ENCODE data around the gene SLC25A26.

Gene SLC25A26

DNA sequence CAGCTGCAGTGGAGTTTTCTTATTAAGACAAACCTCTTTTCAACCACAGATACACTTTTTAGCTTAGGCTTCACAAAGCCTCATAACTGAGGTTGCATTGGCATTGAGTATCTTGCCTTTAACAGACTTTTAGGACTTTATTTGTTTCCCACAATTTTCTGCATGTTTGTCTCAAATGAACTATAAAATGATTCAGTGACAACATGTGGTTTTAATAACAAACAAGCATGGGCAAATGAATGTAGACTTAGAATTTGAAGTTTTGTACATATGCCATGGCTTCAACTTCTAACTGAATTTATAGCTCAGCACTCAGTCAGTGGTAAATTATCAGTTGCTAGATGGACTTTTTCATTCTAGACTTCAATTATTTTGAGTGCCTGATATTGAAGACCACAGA lies 101.6 kb downstream of the SLC25A26 start:
- no peak for DNase-seq (ENCODE audit: low read depth)

DNA sequence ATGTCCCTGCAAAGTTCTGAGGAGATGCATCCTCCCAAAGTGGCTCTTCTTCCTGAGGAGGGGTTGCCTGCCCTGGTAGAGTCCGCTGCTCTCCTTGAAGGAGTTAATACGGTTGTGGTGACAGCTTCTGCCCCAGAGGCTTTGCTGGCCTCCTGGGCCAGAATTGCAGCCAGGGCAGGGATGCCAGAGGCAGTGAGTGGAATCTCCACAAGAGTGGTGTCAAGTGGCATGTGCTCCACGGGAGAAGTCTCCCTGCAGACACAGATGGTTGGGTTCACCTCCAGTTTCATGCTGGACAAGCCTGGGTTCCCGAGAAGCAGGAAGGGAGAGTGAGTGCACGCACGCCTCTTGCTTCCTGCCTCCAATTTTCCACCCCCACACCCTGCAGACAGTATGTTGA lies 105.5 kb downstream of the SLC25A26 start:
- DNase-seq (ENCODE audit: low read depth) = no peak

GRCh38 chr3:66335671-66336070 lies 114.9 kb downstream of the SLC25A26 start:
- no peak for DNase-seq (ENCODE audit: low read depth)

GRCh38 chr3:66336333-66336766 lies 115.5 kb downstream of the SLC25A26 start:
- no peak for DNase-seq (ENCODE audit: low read depth)

- DNase-seq (ENCODE audit: low read depth) = no peak
These were observed 118.1 kb downstream of the SLC25A26 start for GRCh38 chr3:66338927-66339326.

GRCh38 chr3:66342717-66343356 lies 122.0 kb downstream of the SLC25A26 start:
- DNase-seq (ENCODE audit: low read depth) = no peak

DNA sequence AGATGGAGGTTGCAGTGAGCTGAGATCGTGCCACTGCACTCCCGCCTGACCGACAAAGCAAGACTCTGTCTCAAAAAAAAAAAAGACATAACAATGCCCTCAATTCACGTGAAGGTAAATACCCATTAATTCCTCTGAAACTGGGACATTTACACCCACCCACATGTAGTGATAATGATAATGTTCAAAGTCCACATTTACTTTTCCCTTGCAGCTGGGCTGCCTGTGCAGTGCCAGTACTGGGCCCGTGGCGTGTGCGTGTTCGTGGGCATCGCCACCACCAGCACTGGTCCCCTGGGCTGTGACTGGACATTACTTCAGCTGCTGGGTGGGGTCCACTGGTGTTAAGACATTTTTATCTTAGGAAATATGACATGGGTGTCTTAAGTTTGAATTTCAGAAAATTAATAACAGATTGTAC lies 123.6 kb downstream of the SLC25A26 start:
- no peak for DNase-seq (ENCODE audit: low read depth)

GRCh38 chr3:66344848-66345578 lies 124.2 kb downstream of the SLC25A26 start:
- DNase-seq (ENCODE audit: low read depth) = no peak

DNA sequence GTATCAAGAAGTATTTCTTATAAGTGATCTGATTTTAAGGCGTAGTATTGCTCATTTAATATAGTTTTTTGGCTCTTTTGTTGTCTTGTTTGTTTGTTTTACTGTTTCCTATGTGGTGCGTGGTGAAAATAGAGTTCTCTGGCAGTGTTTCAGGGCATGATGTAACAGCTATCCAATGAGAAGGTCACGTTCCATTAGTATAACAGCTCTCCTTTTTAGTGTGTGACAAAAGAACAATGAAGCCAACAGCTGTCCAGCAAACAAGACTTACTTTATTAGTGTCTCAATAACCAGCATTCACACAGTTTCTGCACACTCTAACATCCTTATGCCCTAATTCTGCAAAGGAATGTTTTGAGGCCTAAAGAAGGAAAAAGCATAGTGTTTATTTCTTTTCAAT lies 127.9 kb downstream of the SLC25A26 start:
- DNase-seq (ENCODE audit: low read depth) = no peak

DNA sequence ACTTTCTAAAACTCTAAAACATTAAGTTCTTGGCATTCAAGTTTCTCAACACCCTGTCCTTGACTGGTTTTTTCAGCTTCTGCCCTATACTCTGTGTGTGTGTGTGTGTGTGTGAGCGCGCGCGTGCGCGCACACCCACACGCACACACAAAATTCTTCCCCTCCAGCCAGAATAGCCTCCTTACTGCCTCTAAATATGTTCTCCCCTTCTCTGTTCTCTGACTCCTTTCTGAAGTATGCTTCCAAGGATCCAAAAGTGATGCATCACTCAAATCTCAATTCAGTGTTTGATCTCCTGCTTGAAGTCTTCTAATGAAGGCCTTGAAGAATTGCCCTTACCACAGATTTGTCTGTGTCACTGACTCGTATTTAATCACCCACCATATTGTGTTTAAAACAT lies 129.8 kb downstream of the SLC25A26 start:
- DNase-seq (ENCODE audit: low read depth) = no peak

- no peak for DNase-seq (ENCODE audit: low read depth)
These were observed 132.2 kb downstream of the SLC25A26 start for GRCh38 chr3:66353039-66353438.

DNA sequence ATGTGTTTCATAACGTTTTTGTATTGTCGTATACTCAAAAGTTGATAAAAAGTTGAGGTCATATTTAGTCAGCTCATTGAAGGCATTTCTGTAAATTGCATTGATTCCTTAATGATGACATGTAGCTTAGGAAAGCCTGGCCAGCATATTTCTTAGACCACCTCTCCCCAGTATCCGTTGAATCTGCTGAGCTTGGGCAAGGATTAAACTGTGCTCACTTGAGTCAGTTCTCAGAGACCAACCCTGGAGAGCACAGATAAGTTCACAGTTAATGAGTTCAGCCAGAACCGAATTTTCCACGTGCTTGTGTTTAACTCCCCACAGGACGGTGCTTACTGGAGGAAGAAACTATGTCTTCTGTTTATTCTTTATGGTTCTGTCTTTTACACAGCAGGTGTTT lies 132.7 kb downstream of the SLC25A26 start:
- no peak for DNase-seq (ENCODE audit: low read depth)

DNA sequence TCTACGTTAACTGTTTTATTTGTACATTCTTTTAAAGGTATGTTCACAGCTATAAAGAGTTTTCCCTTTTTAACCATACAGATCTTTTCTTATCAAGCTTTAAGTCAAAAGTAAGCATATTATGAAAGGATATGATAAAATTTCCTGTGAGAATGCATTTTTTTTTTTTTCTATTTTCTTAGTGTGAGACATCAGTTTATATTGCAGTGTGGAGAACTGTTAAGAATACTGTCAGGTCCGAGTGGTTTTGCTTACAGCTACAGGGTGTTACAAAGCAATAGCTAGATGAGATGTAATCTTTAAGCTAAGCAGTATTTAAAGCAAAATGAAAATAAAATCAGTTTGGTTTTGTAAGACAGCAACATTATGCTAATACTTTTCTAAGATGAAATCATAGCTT lies 133.2 kb downstream of the SLC25A26 start:
- DNase-seq (ENCODE audit: low read depth) = no peak

- DNase-seq (ENCODE audit: low read depth) = no peak
These were observed 134.6 kb downstream of the SLC25A26 start for GRCh38 chr3:66355394-66355793.

- DNase-seq (ENCODE audit: low read depth) = no peak
These were observed 135.2 kb downstream of the SLC25A26 start for GRCh38 chr3:66355997-66356396.

- no peak for DNase-seq (ENCODE audit: low read depth)
These were observed 140.6 kb downstream of the SLC25A26 start for GRCh38 chr3:66361356-66361755.

DNA sequence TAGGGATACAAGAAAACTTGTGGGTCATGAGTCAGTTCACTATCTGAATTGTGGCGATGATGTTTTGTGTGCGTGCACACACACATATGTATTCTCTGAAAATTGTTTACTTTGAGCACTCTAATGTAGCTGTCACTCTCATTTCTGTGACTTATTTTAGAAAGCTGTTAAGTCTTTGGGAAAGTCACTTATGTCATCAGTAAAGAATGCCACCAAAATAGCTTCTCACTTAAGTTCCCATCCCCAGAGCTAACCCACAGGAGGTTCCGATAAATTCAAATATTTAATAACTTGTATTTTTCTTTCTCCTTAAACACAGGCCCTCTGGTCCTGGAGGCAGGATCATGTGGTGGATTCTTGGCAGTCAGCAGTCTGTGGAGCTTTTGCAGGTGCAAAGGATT lies 141.7 kb downstream of the SLC25A26 start:
- peak; percentile 13 for DNase-seq (ENCODE audit: low read depth)

DNA sequence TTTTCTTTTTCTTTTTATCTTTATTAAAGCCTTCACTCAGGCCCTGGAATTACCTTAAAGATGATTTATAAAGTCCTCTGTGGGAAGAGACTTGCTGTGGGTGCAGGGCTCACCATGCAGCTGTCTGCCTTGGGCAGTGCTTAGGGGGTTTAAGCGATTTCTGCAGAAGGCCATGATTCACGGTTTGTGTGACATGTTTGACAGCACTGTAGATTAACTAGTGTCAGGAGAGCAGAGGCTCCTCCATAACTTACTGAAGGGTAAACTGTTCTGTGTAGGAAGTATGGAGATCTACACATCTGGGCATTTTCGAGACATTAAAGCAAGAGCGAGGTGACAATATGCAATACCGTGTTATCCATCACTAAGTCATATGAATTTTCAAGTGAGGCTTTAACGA lies 142.3 kb downstream of the SLC25A26 start:
- no peak for DNase-seq (ENCODE audit: low read depth)

- no peak for DNase-seq (ENCODE audit: low read depth)
These were observed 144.3 kb downstream of the SLC25A26 start for GRCh38 chr3:66365080-66365479.

DNA sequence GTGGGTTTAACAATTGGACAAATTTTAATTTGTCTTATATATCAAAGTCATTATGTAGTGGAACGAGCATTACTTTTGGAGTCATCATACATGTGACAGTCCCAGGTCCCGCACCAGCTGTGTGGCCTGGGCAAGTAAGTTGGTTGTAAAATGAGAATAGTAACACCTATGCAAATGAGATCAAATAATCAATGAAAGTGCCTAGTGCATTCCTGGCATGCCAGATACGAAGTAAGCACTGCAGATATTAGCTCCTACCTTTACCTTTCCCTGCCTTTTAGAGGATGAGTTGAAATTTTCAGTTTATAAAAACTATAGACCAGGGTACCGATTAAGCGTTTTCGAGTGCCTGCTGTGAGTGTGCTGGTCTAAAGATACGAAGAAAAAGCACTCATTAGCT lies 145.9 kb downstream of the SLC25A26 start:
- DNase-seq (ENCODE audit: low read depth) = no peak

DNA sequence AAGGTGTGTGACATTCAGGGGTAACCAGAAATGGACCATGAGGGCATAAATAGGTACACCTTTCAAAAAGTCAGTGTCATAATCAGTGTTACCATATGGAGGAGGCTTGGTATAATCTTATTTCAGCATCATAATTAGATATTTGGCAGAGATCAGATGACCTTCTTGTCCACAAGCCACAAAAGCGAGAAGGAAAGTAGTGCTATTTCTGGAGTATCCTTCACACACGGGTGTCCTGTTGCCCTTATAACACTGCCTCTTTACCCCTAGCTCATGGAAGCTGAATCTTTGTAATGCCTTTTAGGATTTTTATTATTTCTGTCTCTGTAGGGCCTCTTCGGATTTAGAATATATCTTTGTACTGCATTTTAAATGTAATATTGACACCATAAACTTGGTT lies 147.2 kb downstream of the SLC25A26 start:
- no peak for DNase-seq (ENCODE audit: low read depth)

GRCh38 chr3:66370179-66370578 lies 149.4 kb downstream of the SLC25A26 start:
- no peak for DNase-seq (ENCODE audit: low read depth)

GRCh38 chr3:66371432-66371831 lies 150.6 kb downstream of the SLC25A26 start:
- DNase-seq (ENCODE audit: low read depth) = no peak
